Measurements from ENCODE around the gene MESD.

MESD gene

DNA sequence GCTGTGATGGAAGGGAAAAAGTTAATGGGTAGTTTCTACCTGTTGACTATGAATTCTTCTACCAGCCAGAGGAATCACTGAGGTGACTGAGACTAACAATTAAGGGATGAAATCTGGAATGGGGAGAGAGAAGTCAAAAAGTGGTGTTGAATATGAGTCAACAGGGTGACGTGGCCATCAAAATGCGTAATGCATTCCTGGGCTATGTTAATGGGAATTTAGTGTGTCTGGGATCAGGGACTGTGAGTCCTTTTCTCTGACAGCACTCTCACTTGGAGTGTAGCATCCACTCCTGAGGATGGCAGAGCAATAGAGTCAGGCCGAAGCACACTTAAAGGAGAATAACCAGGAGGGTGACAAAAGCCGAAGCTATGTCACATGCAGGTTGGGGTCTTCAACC lies 60.4 kb downstream of the MESD start:
- no peak overlapping the region for H3K4me3 ChIP-seq (ENCODE audit: low read depth in 1 of 2, low read length in 1 of 2)
- H3K27me3 ChIP-seq = no peaks in the 10 kb centered on the region
- no peaks in the 10 kb centered on the region for H3K36me3 ChIP-seq
- TF ChIP-seq, protein P1, sequence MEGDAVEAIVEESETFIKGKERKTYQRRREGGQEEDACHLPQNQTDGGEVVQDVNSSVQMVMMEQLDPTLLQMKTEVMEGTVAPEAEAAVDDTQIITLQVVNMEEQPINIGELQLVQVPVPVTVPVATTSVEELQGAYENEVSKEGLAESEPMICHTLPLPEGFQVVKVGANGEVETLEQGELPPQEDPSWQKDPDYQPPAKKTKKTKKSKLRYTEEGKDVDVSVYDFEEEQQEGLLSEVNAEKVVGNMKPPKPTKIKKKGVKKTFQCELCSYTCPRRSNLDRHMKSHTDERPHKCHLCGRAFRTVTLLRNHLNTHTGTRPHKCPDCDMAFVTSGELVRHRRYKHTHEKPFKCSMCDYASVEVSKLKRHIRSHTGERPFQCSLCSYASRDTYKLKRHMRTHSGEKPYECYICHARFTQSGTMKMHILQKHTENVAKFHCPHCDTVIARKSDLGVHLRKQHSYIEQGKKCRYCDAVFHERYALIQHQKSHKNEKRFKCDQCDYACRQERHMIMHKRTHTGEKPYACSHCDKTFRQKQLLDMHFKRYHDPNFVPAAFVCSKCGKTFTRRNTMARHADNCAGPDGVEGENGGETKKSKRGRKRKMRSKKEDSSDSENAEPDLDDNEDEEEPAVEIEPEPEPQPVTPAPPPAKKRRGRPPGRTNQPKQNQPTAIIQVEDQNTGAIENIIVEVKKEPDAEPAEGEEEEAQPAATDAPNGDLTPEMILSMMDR (IDR thresholded peaks at IDR 0.05) = no peak
- H3K4me1 ChIP-seq (ENCODE audit: control insufficient read depth in 1 of 2, insufficient read depth in 1 of 2, low read depth in 1 of 2, low read length in 1 of 2) = no peaks in the 10 kb centered on the region
- no peak overlapping the region for H3K27ac ChIP-seq
- no peaks in the 10 kb centered on the region for H3K9me3 ChIP-seq

DNA sequence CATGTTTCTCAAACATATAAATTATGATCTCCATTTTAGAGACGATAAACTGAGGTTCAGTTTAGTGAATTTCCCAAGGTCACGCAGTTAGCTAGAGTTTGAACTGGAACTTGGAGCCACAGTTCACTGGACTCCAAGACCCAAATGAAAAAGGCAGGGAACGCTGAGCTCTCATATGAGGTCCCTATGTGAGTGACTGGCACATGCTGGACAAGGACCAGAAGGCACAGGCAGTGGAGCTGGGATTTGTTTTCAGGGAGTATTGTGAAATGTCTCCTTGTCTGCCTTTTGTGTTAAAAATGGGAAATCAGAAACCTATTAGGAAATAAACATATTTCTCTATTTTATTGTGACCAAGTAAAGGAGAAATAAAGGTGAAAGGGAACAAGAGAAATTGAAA lies 63.5 kb downstream of the MESD start:
- Histone ChIP-seq H3K9me3 (no peaks in the 10 kb centered on the region), H3K36me3 (no peaks in the 10 kb centered on the region), H3K4me1 (ENCODE audit: control insufficient read depth in 1 of 2, insufficient read depth in 1 of 2, low read depth in 1 of 2, low read length in 1 of 2) (no peaks in the 10 kb centered on the region), H3K27me3 (no peaks in the 10 kb centered on the region), H3K4me3 (ENCODE audit: low read depth in 1 of 2, low read length in 1 of 2) (no peak overlapping the region), H3K27ac (no peak overlapping the region)
- TF ChIP-seq, protein P1 (IDR thresholded peaks at IDR 0.05) = no peak

DNA sequence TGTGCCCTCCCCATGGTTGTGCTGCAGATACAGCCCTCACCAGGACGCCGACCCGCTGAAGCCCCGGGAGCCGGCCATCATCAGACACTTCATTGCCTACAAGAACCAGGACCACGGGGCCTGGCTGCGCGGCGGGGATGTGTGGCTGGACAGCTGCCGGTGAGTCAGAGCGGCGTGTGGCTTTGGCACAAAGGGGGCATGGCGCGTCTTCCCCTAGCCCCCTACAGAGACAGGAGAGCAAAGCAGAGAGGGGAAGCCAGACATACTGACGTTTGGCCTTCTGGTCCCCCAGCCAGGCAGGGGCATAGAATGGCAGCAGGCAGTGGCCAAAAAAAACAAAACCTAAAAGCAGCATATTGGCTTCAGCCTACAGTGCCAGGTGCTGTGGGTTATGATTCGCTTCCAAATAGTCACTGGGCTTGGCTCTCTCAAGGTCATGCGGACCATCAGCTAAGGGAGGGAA lies 64.0 kb downstream of the MESD start:
- Histone ChIP-seq H3K4me3 (ENCODE audit: low read depth in 1 of 2, low read length in 1 of 2) (no peak overlapping the region), H3K27ac (no peak overlapping the region), H3K4me1 (ENCODE audit: control insufficient read depth in 1 of 2, insufficient read depth in 1 of 2, low read depth in 1 of 2, low read length in 1 of 2) (no peaks in the 10 kb centered on the region), H3K36me3 (no peaks in the 10 kb centered on the region), H3K9me3 (no peaks in the 10 kb centered on the region), H3K27me3 (no peaks in the 10 kb centered on the region)
- TF ChIP-seq, protein P1 (IDR thresholded peaks at IDR 0.05) = no peak

DNA sequence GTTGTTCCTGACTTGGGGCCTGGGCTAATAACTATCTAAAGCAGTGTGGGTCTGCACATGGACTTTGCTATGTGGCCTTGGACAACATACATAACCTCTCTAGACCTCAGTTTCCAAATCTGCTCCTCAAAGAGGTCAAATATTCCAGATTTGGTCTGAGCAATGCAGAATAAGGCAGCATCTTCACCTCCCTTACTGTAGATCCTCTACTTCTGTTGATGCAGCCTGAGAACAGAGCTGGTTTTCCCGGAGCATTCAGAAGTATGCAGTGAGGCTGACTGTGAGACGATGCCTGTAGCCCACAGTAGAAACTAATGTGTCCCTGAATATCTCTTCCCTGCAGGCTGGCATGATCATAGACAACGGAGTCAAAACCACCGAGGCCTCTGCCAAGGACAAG lies 65.3 kb downstream of the MESD start:
- H3K36me3 ChIP-seq = no peaks in the 10 kb centered on the region
- TF ChIP-seq, protein P1 (IDR thresholded peaks at IDR 0.05) = no peak

DNA sequence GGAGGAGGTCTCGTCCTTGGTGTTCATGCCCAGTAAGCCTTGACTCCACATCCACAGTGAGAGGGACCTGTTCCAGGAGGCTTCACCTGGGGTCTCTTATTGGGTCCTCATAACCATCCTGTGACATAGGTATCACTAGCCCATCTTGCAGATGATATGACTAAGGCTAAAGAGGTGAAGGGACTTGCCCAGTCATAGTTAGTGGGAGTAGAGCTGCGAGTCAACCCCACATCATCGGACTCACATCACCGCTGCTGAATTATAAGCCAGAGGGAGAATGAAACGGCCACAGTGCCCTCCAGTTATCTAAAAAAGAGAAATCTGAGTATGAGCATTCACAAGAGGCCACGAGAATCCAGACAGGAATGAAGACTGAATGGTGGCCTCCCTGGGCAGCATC lies 66.0 kb downstream of the MESD start:
- no peaks in the 10 kb centered on the region for H3K27me3 ChIP-seq
- no peak overlapping the region for H3K4me3 ChIP-seq (ENCODE audit: low read depth in 1 of 2, low read length in 1 of 2)
- TF ChIP-seq, protein P1 (IDR thresholded peaks at IDR 0.05) = no peak
- H3K36me3 ChIP-seq = no peaks in the 10 kb centered on the region
- H3K9me3 ChIP-seq = no peaks in the 10 kb centered on the region
- no peaks in the 10 kb centered on the region for H3K4me1 ChIP-seq (ENCODE audit: control insufficient read depth in 1 of 2, insufficient read depth in 1 of 2, low read depth in 1 of 2, low read length in 1 of 2)
- H3K27ac ChIP-seq = no peak overlapping the region

More for the DNA sequence above, 65.3 kb downstream of the MESD start:
- H3K9me3 ChIP-seq = no peaks in the 10 kb centered on the region
- H3K27me3 ChIP-seq = no peaks in the 10 kb centered on the region
- H3K4me1 ChIP-seq (ENCODE audit: control insufficient read depth in 1 of 2, insufficient read depth in 1 of 2, low read depth in 1 of 2, low read length in 1 of 2) = no peaks in the 10 kb centered on the region
- no peak overlapping the region for H3K27ac ChIP-seq
- no peak overlapping the region for H3K4me3 ChIP-seq (ENCODE audit: low read depth in 1 of 2, low read length in 1 of 2)
